ENCODE results near the gene VTI1A. TPM values are rescaled to one million over a fixed set of nuclear protein-coding genes. Genes with fewer than 3 reads are reported as not detected.

Gene VTI1A
- total and polyA plus RNA-seq, 2 of the 13 experiments (the other 11 are each of a cell fraction or from before 2014, with no cell fraction given): 11.7 to 32.7 TPM

DNA sequence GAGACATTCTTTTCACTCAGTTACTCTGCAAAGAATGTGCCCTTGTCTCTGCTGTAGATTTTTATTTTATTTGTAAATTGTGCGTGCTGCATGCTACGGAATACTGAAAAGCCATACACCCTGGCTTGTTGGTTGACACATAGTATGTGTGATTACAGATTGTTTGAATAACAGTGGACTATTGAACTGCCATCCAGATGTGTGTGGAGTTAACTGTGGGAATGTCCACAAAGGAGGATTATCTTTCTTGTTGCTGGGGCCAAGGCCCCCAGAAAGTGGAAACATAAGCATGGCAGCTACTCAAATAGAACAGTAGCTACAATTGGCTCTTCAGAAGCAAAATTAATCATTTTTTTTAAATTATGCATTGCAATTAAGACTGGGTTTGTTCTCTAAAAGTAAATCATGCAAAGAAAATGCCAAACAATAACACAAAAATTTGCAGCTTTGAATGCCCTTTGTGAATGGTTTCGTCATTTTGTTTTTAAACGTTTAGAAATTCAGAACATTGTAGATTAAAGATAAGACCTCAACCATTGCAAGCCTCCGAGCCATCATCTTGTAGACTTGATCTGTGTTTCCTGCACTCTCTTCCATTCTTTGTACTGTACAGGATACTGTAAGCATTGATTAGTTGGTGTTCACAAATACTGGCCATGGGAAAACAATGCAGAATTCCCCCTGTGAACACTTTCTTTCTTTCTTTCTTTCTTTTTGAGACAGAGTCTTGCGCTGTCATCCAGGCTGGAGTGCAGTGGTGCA, 292.8 kb downstream of the VTI1A start (continued):
- TF ChIP-seq, protein P1, sequence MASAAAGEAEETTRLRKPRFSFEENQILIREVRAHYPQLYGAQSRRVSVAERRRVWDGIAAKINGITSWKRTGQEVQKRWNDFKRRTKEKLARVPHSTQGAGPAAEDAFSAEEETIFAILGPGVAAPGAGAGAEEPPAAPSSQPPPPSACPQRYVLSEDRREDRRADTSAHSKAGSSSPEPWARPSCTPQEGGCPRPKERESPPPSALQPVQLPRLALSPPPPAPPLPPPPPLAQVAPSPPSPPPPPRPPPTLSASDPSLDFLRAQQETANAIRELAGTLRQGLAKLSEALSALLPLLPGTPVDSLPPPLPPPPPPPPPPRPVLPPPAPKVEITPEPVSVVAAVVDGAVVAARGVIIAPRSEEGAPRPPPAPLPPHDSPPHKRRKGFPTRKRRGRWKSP (CRISPR knock-in tag; IDR thresholded peaks at IDR 0.05): peak; percentile 52; the same call in 1 of the 2 replicates
- TF ChIP-seq IRF2 (CRISPR knock-in tag; IDR thresholded peaks at IDR 0.05) (peak; percentile 89), ZNF652 (CRISPR knock-in tag; IDR thresholded peaks at IDR 0.05; ENCODE audit: borderline replicate concordance, low read depth) (peak; percentile 74; the same call in 1 of the 2 replicates), HMG20B (CRISPR knock-in tag; conservative IDR thresholded peaks at IDR 0.05) (peak; percentile 90), ZNF24 (IDR thresholded peaks at IDR 0.05) (peak; percentile 70), KLF16 (CRISPR knock-in tag; IDR thresholded peaks at IDR 0.05) (peak in 1 of 2 experiments; percentile 78; a peak in 2 of 4 replicates), CC2D1A (CRISPR knock-in tag; IDR thresholded peaks at IDR 0.05) (no peak), MEIS2 (CRISPR knock-in tag; IDR thresholded peaks at IDR 0.05) (peak; percentile 80; the same call in 1 of the 2 replicates), SP5 (CRISPR knock-in tag; IDR thresholded peaks at IDR 0.05; ENCODE audit: borderline replicate concordance, low read depth) (peak; percentile 27; the same call in 1 of the 2 replicates), ATF7 (IDR thresholded peaks at IDR 0.05) (no peak), ATF7 (CRISPR knock-in tag; IDR thresholded peaks at IDR 0.05) (no peak), ZSCAN12 (CRISPR knock-in tag; IDR thresholded peaks at IDR 0.05) (no peak), HOXD1 (CRISPR knock-in tag; IDR thresholded peaks at IDR 0.05) (peak; percentile 91), FOXO1 (CRISPR knock-in tag; IDR thresholded peaks at IDR 0.05) (peak; percentile 97), ZNF841 (CRISPR knock-in tag; IDR thresholded peaks at IDR 0.05; ENCODE audit: borderline replicate concordance) (peak; percentile 27; the same call in 1 of the 2 replicates), SP1 (IDR thresholded peaks at IDR 0.05) (no peak), SP1 (CRISPR knock-in tag; IDR thresholded peaks at IDR 0.05) (0 out of 2 replicates have a peak, but pooled peaks have one; percentile 34)
- TF ChIP-seq, protein P2, sequence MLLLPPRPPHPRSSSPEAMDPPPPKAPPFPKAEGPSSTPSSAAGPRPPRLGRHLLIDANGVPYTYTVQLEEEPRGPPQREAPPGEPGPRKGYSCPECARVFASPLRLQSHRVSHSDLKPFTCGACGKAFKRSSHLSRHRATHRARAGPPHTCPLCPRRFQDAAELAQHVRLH (CRISPR knock-in tag; IDR thresholded peaks at IDR 0.05; ENCODE audit: borderline replicate concordance, low read depth): peak; percentile 58; the same call in 1 of the 2 replicates
- TF ChIP-seq, protein P3, sequence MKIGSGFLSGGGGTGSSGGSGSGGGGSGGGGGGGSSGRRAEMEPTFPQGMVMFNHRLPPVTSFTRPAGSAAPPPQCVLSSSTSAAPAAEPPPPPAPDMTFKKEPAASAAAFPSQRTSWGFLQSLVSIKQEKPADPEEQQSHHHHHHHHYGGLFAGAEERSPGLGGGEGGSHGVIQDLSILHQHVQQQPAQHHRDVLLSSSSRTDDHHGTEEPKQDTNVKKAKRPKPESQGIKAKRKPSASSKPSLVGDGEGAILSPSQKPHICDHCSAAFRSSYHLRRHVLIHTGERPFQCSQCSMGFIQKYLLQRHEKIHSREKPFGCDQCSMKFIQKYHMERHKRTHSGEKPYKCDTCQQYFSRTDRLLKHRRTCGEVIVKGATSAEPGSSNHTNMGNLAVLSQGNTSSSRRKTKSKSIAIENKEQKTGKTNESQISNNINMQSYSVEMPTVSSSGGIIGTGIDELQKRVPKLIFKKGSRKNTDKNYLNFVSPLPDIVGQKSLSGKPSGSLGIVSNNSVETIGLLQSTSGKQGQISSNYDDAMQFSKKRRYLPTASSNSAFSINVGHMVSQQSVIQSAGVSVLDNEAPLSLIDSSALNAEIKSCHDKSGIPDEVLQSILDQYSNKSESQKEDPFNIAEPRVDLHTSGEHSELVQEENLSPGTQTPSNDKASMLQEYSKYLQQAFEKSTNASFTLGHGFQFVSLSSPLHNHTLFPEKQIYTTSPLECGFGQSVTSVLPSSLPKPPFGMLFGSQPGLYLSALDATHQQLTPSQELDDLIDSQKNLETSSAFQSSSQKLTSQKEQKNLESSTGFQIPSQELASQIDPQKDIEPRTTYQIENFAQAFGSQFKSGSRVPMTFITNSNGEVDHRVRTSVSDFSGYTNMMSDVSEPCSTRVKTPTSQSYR (CRISPR knock-in tag; IDR thresholded peaks at IDR 0.05; ENCODE audit: borderline replicate concordance): peak; percentile 68; the same call in 1 of the 2 replicates
- TF ChIP-seq, protein P4, sequence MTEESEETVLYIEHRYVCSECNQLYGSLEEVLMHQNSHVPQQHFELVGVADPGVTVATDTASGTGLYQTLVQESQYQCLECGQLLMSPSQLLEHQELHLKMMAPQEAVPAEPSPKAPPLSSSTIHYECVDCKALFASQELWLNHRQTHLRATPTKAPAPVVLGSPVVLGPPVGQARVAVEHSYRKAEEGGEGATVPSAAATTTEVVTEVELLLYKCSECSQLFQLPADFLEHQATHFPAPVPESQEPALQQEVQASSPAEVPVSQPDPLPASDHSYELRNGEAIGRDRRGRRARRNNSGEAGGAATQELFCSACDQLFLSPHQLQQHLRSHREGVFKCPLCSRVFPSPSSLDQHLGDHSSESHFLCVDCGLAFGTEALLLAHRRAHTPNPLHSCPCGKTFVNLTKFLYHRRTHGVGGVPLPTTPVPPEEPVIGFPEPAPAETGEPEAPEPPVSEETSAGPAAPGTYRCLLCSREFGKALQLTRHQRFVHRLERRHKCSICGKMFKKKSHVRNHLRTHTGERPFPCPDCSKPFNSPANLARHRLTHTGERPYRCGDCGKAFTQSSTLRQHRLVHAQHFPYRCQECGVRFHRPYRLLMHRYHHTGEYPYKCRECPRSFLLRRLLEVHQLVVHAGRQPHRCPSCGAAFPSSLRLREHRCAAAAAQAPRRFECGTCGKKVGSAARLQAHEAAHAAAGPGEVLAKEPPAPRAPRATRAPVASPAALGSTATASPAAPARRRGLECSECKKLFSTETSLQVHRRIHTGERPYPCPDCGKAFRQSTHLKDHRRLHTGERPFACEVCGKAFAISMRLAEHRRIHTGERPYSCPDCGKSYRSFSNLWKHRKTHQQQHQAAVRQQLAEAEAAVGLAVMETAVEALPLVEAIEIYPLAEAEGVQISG (CRISPR knock-in tag; IDR thresholded peaks at IDR 0.05): peak; percentile 32; the same call in 1 of the 2 replicates
- TF ChIP-seq, protein P5, sequence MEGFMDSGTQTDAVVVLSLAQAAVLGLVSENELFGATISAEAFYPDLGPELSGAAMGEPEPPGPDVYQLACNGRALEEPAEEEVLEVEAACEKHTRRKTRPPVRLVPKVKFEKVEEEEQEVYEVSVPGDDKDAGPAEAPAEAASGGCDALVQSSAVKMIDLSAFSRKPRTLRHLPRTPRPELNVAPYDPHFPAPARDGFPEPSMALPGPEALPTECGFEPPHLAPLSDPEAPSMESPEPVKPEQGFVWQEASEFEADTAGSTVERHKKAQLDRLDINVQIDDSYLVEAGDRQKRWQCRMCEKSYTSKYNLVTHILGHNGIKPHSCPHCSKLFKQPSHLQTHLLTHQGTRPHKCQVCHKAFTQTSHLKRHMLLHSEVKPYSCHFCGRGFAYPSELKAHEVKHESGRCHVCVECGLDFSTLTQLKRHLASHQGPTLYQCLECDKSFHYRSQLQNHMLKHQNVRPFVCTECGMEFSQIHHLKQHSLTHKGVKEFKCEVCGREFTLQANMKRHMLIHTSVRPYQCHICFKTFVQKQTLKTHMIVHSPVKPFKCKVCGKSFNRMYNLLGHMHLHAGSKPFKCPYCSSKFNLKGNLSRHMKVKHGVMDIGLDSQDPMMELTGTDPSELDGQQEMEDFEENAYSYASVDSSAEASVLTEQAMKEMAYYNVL (CRISPR knock-in tag; IDR thresholded peaks at IDR 0.05; ENCODE audit: borderline replicate concordance): peak; percentile 93

Measured in HepG2 (cell line).